ENCODE measurements around the gene ACSF3.

ACSF3 gene

GRCh38 chr16:89177501-89177900, 83.8 kb downstream of the ACSF3 start:
- no peak overlapping the region for H3K4me2 ChIP-seq (ENCODE audit: low read length)
- no peak overlapping the region for H2AFZ ChIP-seq (ENCODE audit: insufficient read depth, low read length, poor library complexity)
- no peaks in the 10 kb centered on the region for H3K4me1 ChIP-seq (ENCODE audit: control insufficient read depth in 1 of 2, insufficient read depth in 2 of 2, low read length in 2 of 2)
- no peaks in the 10 kb centered on the region for H3K79me1 ChIP-seq (ENCODE audit: low read length)
- no CpG with 5 or more reads among the region's 12 CpGs for WGBS (ENCODE audit: extremely low coverage, insufficient coverage, insufficient read length)
- H4K8ac ChIP-seq (ENCODE audit: low read depth, low read length), result no peak overlapping the region
- no peaks in the 10 kb centered on the region for H3K79me2 ChIP-seq (ENCODE audit: control insufficient read depth, insufficient read depth, low read length, poor library complexity)
- no peaks in the 10 kb centered on the region for H3K36me3 ChIP-seq (ENCODE audit: control insufficient read depth in 1 of 2, insufficient read depth in 2 of 2, low read length in 2 of 2)
- H2BK12ac ChIP-seq (ENCODE audit: low read length), result no peak overlapping the region
- H3K14ac ChIP-seq (ENCODE audit: low read length), result no peak overlapping the region
- no peak overlapping the region for H3K23ac ChIP-seq (ENCODE audit: low read length)
- H3K9me3 ChIP-seq (ENCODE audit: insufficient read depth, low read depth, low read length), result peaks cover 9% of the 10 kb centered on the region
- no peaks in the 10 kb centered on the region for H3K27me3 ChIP-seq (ENCODE audit: insufficient read depth, low read length)
- no peak overlapping the region for H3K4ac ChIP-seq (ENCODE audit: low read depth, low read length)
- H2BK120ac ChIP-seq (ENCODE audit: insufficient read depth, low read length, poor library complexity), result no peak overlapping the region
- DNase-seq, result no peak
- no peak overlapping the region for H2BK5ac ChIP-seq (ENCODE audit: low read depth, low read length, poor library complexity)
- no peak overlapping the region for H3K18ac ChIP-seq (ENCODE audit: low read length)
- no peak overlapping the region for H3K9ac ChIP-seq (ENCODE audit: low read length)
- no peak overlapping the region for H4K91ac ChIP-seq (ENCODE audit: low read depth, low read length)
- H2AK5ac ChIP-seq (ENCODE audit: low read length), result no peak overlapping the region
- H3K4me3 ChIP-seq (ENCODE audit: low read depth, low read length), result no peak overlapping the region
- H3K27ac ChIP-seq (ENCODE audit: low read depth, low read length), result no peak overlapping the region
- no peak overlapping the region for H4K12ac ChIP-seq (ENCODE audit: low read depth, low read length)

GRCh38 chr16:89178453-89179147, 84.9 kb downstream of the ACSF3 start:
- H4K91ac ChIP-seq (ENCODE audit: low read depth, low read length), result no peak overlapping the region
- H3K18ac ChIP-seq (ENCODE audit: low read length), result no peak overlapping the region
- no peak overlapping the region for H4K8ac ChIP-seq (ENCODE audit: low read depth, low read length)
- DNase-seq, result peak in 1 of 2 donors; percentile 38
- H3K4me2 ChIP-seq (ENCODE audit: low read length), result no peak overlapping the region
- no peak overlapping the region for H4K12ac ChIP-seq (ENCODE audit: low read depth, low read length)
- no peak overlapping the region for H3K4ac ChIP-seq (ENCODE audit: low read depth, low read length)
- no CpG with 5 or more reads among the region's 24 CpGs for WGBS (ENCODE audit: extremely low coverage, insufficient coverage, insufficient read length)
- H3K79me2 ChIP-seq (ENCODE audit: control insufficient read depth, insufficient read depth, low read length, poor library complexity), result no peaks in the 10 kb centered on the region
- H2BK12ac ChIP-seq (ENCODE audit: low read length), result no peak overlapping the region
- H3K27ac ChIP-seq (ENCODE audit: low read depth, low read length), result no peak overlapping the region
- no peak overlapping the region for H2AFZ ChIP-seq (ENCODE audit: insufficient read depth, low read length, poor library complexity)
- no peaks in the 10 kb centered on the region for H3K79me1 ChIP-seq (ENCODE audit: low read length)
- no peak overlapping the region for H3K4me3 ChIP-seq (ENCODE audit: low read depth, low read length)
- no peak overlapping the region for H2BK5ac ChIP-seq (ENCODE audit: low read depth, low read length, poor library complexity)
- no peak overlapping the region for H2BK120ac ChIP-seq (ENCODE audit: insufficient read depth, low read length, poor library complexity)
- no peak overlapping the region for H3K23ac ChIP-seq (ENCODE audit: low read length)
- H3K14ac ChIP-seq (ENCODE audit: low read length), result no peak overlapping the region
- no peak overlapping the region for H2AK5ac ChIP-seq (ENCODE audit: low read length)
- no peaks in the 10 kb centered on the region for H3K27me3 ChIP-seq (ENCODE audit: insufficient read depth, low read length)
- H3K36me3 ChIP-seq (ENCODE audit: control insufficient read depth in 1 of 2, insufficient read depth in 2 of 2, low read length in 2 of 2), result no peaks in the 10 kb centered on the region
- H3K9ac ChIP-seq (ENCODE audit: low read length), result no peak overlapping the region
- H3K4me1 ChIP-seq (ENCODE audit: control insufficient read depth in 1 of 2, insufficient read depth in 2 of 2, low read length in 2 of 2), result no peaks in the 10 kb centered on the region
- H3K9me3 ChIP-seq (ENCODE audit: insufficient read depth, low read depth, low read length), result peaks cover 8% of the 10 kb centered on the region

- Histone ChIP-seq H2BK120ac (ENCODE audit: insufficient read depth, low read length, poor library complexity) (no peak overlapping the region), H4K8ac (ENCODE audit: low read depth, low read length) (no peak overlapping the region), H3K9me3 (ENCODE audit: insufficient read depth, low read depth, low read length) (peaks cover 8% of the 10 kb centered on the region), H2BK12ac (ENCODE audit: low read length) (no peak overlapping the region), H4K91ac (ENCODE audit: low read depth, low read length) (no peak overlapping the region), H3K4ac (ENCODE audit: low read depth, low read length) (no peak overlapping the region), H3K4me3 (ENCODE audit: low read depth, low read length) (no peak overlapping the region), H3K36me3 (ENCODE audit: control insufficient read depth in 1 of 2, insufficient read depth in 2 of 2, low read length in 2 of 2) (no peaks in the 10 kb centered on the region), H3K23ac (ENCODE audit: low read length) (no peak overlapping the region), H4K12ac (ENCODE audit: low read depth, low read length) (no peak overlapping the region), H3K14ac (ENCODE audit: low read length) (no peak overlapping the region), H3K18ac (ENCODE audit: low read length) (no peak overlapping the region), H3K9ac (ENCODE audit: low read length) (no peak overlapping the region), H3K79me1 (ENCODE audit: low read length) (no peaks in the 10 kb centered on the region), H3K27me3 (ENCODE audit: insufficient read depth, low read length) (no peaks in the 10 kb centered on the region), H3K79me2 (ENCODE audit: control insufficient read depth, insufficient read depth, low read length, poor library complexity) (no peaks in the 10 kb centered on the region), H2AFZ (ENCODE audit: insufficient read depth, low read length, poor library complexity) (no peak overlapping the region), H3K4me1 (ENCODE audit: control insufficient read depth in 1 of 2, insufficient read depth in 2 of 2, low read length in 2 of 2) (no peaks in the 10 kb centered on the region), H2BK5ac (ENCODE audit: low read depth, low read length, poor library complexity) (no peak overlapping the region), H3K4me2 (ENCODE audit: low read length) (no peak overlapping the region), H3K27ac (ENCODE audit: low read depth, low read length) (no peak overlapping the region), H2AK5ac (ENCODE audit: low read length) (no peak overlapping the region)
- WGBS (ENCODE audit: extremely low coverage, insufficient coverage, insufficient read length), result no CpG with 5 or more reads among the region's 19 CpGs
- DNase-seq, result no peak
Measured at GRCh38 chr16:89179148-89179484, 85.5 kb downstream of the ACSF3 start.

GRCh38 chr16:89179656-89180315, 86.1 kb downstream of the ACSF3 start:
- no peaks in the 10 kb centered on the region for H3K36me3 ChIP-seq (ENCODE audit: control insufficient read depth in 1 of 2, insufficient read depth in 2 of 2, low read length in 2 of 2)

More at GRCh38 chr16:89179656-89180315, 86.1 kb downstream of the ACSF3 start:
- no peak overlapping the region for H2BK12ac ChIP-seq (ENCODE audit: low read length)
- no peak overlapping the region for H3K9ac ChIP-seq (ENCODE audit: low read length)
- no CpG with 5 or more reads among the region's 25 CpGs for WGBS (ENCODE audit: extremely low coverage, insufficient coverage, insufficient read length)
- H4K91ac ChIP-seq (ENCODE audit: low read depth, low read length), result no peak overlapping the region
- H4K12ac ChIP-seq (ENCODE audit: low read depth, low read length), result no peak overlapping the region
- no peak overlapping the region for H2AK5ac ChIP-seq (ENCODE audit: low read length)
- no peak overlapping the region for H3K4me2 ChIP-seq (ENCODE audit: low read length)
- H3K4me1 ChIP-seq (ENCODE audit: control insufficient read depth in 1 of 2, insufficient read depth in 2 of 2, low read length in 2 of 2), result no peaks in the 10 kb centered on the region
- H3K9me3 ChIP-seq (ENCODE audit: insufficient read depth, low read depth, low read length), result peaks cover 8% of the 10 kb centered on the region
- no peak overlapping the region for H2BK5ac ChIP-seq (ENCODE audit: low read depth, low read length, poor library complexity)
- no peak overlapping the region for H3K18ac ChIP-seq (ENCODE audit: low read length)
- no peaks in the 10 kb centered on the region for H3K79me1 ChIP-seq (ENCODE audit: low read length)
- no peak overlapping the region for H3K23ac ChIP-seq (ENCODE audit: low read length)
- no peak overlapping the region for H2AFZ ChIP-seq (ENCODE audit: insufficient read depth, low read length, poor library complexity)
- no peak overlapping the region for H2BK120ac ChIP-seq (ENCODE audit: insufficient read depth, low read length, poor library complexity)
- no peak overlapping the region for H3K14ac ChIP-seq (ENCODE audit: low read length)
- no peaks in the 10 kb centered on the region for H3K27me3 ChIP-seq (ENCODE audit: insufficient read depth, low read length)
- H3K27ac ChIP-seq (ENCODE audit: low read depth, low read length), result no peak overlapping the region
- no peaks in the 10 kb centered on the region for H3K79me2 ChIP-seq (ENCODE audit: control insufficient read depth, insufficient read depth, low read length, poor library complexity)
- no peak overlapping the region for H4K8ac ChIP-seq (ENCODE audit: low read depth, low read length)
- DNase-seq, result no peak
- H3K4ac ChIP-seq (ENCODE audit: low read depth, low read length), result no peak overlapping the region
- H3K4me3 ChIP-seq (ENCODE audit: low read depth, low read length), result no peak overlapping the region
